ENCODE results near the gene FYCO1.

The FYCO1 gene

GRCh38 chr3:45957586-45957985, 38.0 kb downstream of the FYCO1 start:
- no peak for DNase-seq (ENCODE audit: low spot score)
- TF ChIP-seq CTCF (IDR thresholded peaks at IDR 0.05; ENCODE audit: extremely low read depth, insufficient read depth, missing control alignments) = no peak
- in situ Hi-C loops (cut with MboI; ENCODE audit: low pct_unique_long_range_greater_than_20kb, low sequenced_read_pairs, unreplicated experiment) = no loop called here

DNA sequence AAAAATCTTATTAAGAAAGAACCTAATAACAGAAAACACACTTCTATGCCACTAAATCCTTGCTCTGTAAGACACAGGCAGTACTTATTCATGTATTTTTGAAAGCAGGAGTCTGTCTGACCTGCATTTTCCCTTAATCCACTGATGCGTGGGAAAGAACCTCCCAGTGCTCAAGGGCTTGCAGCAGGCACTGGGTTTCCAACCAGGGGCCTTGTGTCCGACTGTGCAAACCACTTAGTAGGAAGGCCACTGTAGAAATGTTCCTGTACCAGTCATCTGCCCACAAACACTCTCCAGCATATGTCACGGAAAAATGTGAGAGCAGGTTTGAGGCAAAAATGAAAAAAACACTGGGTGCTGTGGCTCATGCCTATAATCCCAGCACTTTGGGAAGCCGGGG, 39.9 kb downstream of the FYCO1 start:
- no peak for DNase-seq (ENCODE audit: low spot score)
- in situ Hi-C loops (cut with MboI; ENCODE audit: low pct_unique_long_range_greater_than_20kb, low sequenced_read_pairs, unreplicated experiment) = no loop called here
- no peak for TF ChIP-seq CTCF (IDR thresholded peaks at IDR 0.05; ENCODE audit: extremely low read depth, insufficient read depth, missing control alignments)

GRCh38 chr3:45955017-45955647, 40.5 kb downstream of the FYCO1 start:
- TF ChIP-seq CTCF (IDR thresholded peaks at IDR 0.05; ENCODE audit: extremely low read depth, insufficient read depth, missing control alignments) = no peak
- no peak for DNase-seq (ENCODE audit: low spot score)
- in situ Hi-C loops (cut with MboI; ENCODE audit: low pct_unique_long_range_greater_than_20kb, low sequenced_read_pairs, unreplicated experiment) = no loop called here

DNA sequence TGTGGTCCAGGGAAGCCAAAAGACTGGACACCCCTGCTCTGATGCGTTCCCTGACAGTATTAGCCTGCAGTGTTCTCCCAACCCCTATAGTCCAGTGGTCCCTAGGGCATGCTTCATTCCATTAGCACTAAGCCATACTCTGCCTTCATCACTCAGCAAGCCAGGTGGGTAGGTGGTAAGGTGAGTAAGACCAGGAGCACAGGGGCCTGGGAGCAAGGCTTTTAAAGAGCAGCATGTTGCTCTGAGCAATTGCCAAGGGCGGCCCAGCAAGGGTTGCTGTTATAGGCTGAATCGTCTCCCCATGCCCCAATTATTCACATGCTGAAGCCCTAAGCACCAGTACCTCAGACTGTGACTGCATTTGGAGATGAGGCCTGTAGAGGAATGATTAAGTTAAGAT, 41.3 kb downstream of the FYCO1 start:
- in situ Hi-C loops (cut with MboI; ENCODE audit: low pct_unique_long_range_greater_than_20kb, low sequenced_read_pairs, unreplicated experiment) = no loop called here

GRCh38 chr3:45953536-45953935, 42.1 kb downstream of the FYCO1 start:
- TF ChIP-seq CTCF (IDR thresholded peaks at IDR 0.05; ENCODE audit: extremely low read depth, insufficient read depth, missing control alignments) = no peak
- no peak for DNase-seq (ENCODE audit: low spot score)
- in situ Hi-C loops (cut with MboI; ENCODE audit: low pct_unique_long_range_greater_than_20kb, low sequenced_read_pairs, unreplicated experiment) = no loop called here

More for the DNA sequence above, 41.3 kb downstream of the FYCO1 start:
- no peak for DNase-seq (ENCODE audit: low spot score)
- no peak for TF ChIP-seq CTCF (IDR thresholded peaks at IDR 0.05; ENCODE audit: extremely low read depth, insufficient read depth, missing control alignments)

DNA sequence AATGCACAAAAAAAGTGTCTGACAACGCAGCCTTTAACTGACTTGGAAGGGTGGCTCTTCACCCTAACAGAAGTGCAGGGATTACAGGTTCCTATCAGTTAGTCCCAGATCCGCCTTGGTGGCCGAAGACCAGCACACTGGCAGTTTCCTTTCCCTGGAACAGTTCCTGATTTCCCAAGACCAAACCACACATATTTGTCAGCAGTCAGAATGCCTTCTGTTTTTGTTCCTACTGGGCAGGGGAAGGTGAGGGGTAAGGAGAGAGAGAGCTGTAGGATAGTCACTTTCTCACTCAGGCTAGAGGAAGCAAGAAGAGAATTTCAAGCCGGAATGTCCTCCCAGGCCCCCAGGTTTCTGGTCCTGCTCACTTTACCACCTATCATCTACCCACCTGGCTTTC, 43.2 kb downstream of the FYCO1 start:
- DNase-seq (ENCODE audit: low spot score) = no peak
- no peak for TF ChIP-seq CTCF (IDR thresholded peaks at IDR 0.05; ENCODE audit: extremely low read depth, insufficient read depth, missing control alignments)
- in situ Hi-C loops (cut with MboI; ENCODE audit: low pct_unique_long_range_greater_than_20kb, low sequenced_read_pairs, unreplicated experiment) = no loop called here

Data from GM13977 (cell line).